PC-9 (cell line): ENCODE data around the gene CHSY3. TPM values are rescaled to one million over a fixed set of nuclear protein-coding genes. Genes with fewer than 3 reads are reported as not detected.

Source experiments
- Bru-seq: library from RNA; stranded (reverse); fragments of 400-500 nt; gene quantifications from one replicate; lab custom pipeline; 2021; lab: Mats Ljungman, UMichigan
- BruChase-seq, 2 experiments: library from RNA; stranded (reverse); fragments of 400-500 nt; gene quantifications; one replicate each; lab custom pipeline; 2021; lab: Mats Ljungman, UMichigan
- BruUV-seq: library from RNA; stranded (reverse); fragments of 400-500 nt; replicated peaks from 2 replicates; lab custom pipeline; 2021; lab: Mats Ljungman, UMichigan
- CTCF ChIA-PET: fragments of 300-600 bp; sonication (Branson Sonifier 250); formaldehyde crosslinking; loops from one replicate; lab custom pipeline; 2022; ENCODE audit warnings: antibody characterized with exemption; lab: Charles Lee
- POLR2A ChIA-PET: fragments of 300-600 bp; sonication (Branson Sonifier 250); formaldehyde crosslinking; loops from one replicate; lab custom pipeline; 2022; ENCODE audit warnings: antibody characterized with exemption; ENCODE audit not compliant: unreplicated experiment; lab: Charles Lee
- DNase-seq, 2 experiments: peaks; one replicate each; pipeline versions ENCODE4 v3.0.0 to v3.0.0-alpha.2; 2015 to 2022; ENCODE audit warnings: mixed read lengths in 1 of 2
- H2AFZ ChIP-seq: fragments of 200-600 bp; sonication (generic); 2 replicates; pipeline ENCODE4 v1.8.1; 2017; ENCODE audit warnings: antibody characterized with exemption
- H3F3A ChIP-seq: fragments of 200-600 bp; sonication (generic); 2 replicates; pipeline ENCODE4 v1.8.1; 2017; ENCODE audit warnings: antibody characterized with exemption, mild to moderate bottlenecking, low read depth; ENCODE audit not compliant: insufficient read depth
- H3K27ac ChIP-seq: fragments of 200-600 bp; sonication (generic); 2 replicates; pipeline ENCODE4 v1.6.1; 2016; ENCODE audit warnings: mixed run types
- H3K27me3 ChIP-seq: fragments of 200-600 bp; sonication (generic); 2 replicates; pipeline ENCODE4 v1.6.1; 2016; ENCODE audit warnings: low read depth, mixed run types; ENCODE audit not compliant: insufficient read depth
- H3K36me3 ChIP-seq: fragments of 200-600 bp; sonication (generic); 2 replicates; pipeline ENCODE4 v1.6.1; 2016; ENCODE audit warnings: low read depth, mixed run types
- H3K4me1 ChIP-seq: fragments of 200-600 bp; sonication (generic); replicated peaks from 2 replicates; pipeline ENCODE4 v1.6.1; 2016; ENCODE audit warnings: mixed run types; ENCODE audit not compliant: insufficient read depth
- H3K4me2 ChIP-seq: fragments of 200-600 bp; sonication (generic); 2 replicates; pipeline ENCODE4 v1.6.1; 2017; ENCODE audit warnings: mixed run types
- H3K4me3 ChIP-seq: fragments of 200-600 bp; sonication (generic); 2 replicates; pipeline ENCODE4 v1.6.1; 2016; ENCODE audit warnings: mixed run types
- H3K79me2 ChIP-seq: fragments of 200-600 bp; sonication (generic); 2 replicates; pipeline ENCODE4 v1.6.1; 2017; ENCODE audit warnings: low read depth, mixed run types
- H3K9me2 ChIP-seq: fragments of 200-600 bp; sonication (generic); 2 replicates; pipeline ENCODE4 v1.8.1; 2017; ENCODE audit warnings: mild to moderate bottlenecking; ENCODE audit not compliant: insufficient read depth
- H3K9me3 ChIP-seq: fragments of 200-600 bp; sonication (generic); 2 replicates; pipeline ENCODE4 v1.8.1; 2016; ENCODE audit warnings: low read depth; ENCODE audit not compliant: insufficient read depth
- H4K20me1 ChIP-seq: fragments of 200-600 bp; sonication (generic); 2 replicates; pipeline ENCODE4 v1.8.1; 2017; ENCODE audit not compliant: insufficient read depth
- EZH2 ChIP-seq: fragments of 200-600 bp; sonication (generic); IDR thresholded peaks from 2 replicates; pipeline ENCODE4 v1.8.0; 2017; ENCODE audit warnings: antibody characterized with exemption, low read depth
- intact Hi-C: fragments of 100-400 bp; cut with micrococcal nuclease; formaldehyde crosslinking; loops from one replicate; pipeline ENCODE4 v1.10.0; 2022; ENCODE audit not compliant: unreplicated experiment
- long read RNA-seq: library from polyadenylated mRNA; stranded (forward); transcript quantifications from one replicate; pipeline ENCODE4 v2.0.0, GENCODE V29; 2022
- total RNA-seq: library from RNA; stranded (reverse); gene quantifications from 2 replicates; pipeline ENCODE4 v1.2.3, GENCODE V29; 2021
- TF ChIP-seq, protein P1 (sequence below): fragments of 200-600 bp; sonication (generic); conservative IDR thresholded peaks from 2 replicates; pipeline ENCODE4 v1.6.1; 2017; ENCODE audit warnings: mixed run types, antibody characterized with exemption, mild to moderate bottlenecking, moderate library complexity

CHSY3 gene
- total RNA-seq (0.17 and 0.33 TPM in 2 replicates), Bru-seq, nascent RNA (percentile 22 among the genes with signal in this experiment), BruChase-seq, experiment 1, labeled RNA remaining after a 2-hour chase (percentile 29 among the genes with signal in this experiment), BruChase-seq, experiment 2, labeled RNA remaining after a 6-hour chase (percentile 21 among the genes with signal in this experiment)
- long read RNA-seq = 0 reads

DNA sequence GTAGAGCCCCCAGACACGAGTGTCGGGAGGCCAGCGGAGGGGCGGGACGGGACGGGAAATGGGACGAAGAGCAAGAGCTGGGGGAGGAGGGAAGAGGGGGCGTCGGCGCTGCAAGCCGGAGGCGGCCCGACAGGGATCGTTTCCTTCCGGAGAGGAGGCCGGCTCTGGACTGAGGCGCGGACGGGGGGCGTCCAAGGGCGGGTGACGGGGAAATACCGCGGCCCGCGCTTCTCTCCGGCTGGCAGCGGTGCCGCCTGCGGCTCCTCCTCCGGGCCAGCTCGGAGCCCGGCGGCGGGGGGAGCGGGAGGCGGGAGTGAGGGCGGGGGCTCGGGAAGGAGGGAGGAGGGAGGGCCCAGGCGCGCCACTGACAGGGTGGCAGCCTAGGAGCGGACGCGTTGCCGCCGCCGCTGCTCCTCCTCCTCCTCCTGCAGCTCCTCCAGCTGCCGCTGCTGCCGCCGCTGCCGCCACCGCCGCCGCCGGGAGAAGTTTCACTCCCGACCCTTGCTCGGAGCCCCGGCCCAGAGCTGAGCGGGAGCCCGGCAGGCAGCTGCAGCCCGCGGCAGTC lies at the start of gene CHSY3:
CHSY3 (plus strand) TSS at position 364 of the 565 bp plus-strand sequence.
- no peaks in the 10 kb centered on the region for H3K79me2 ChIP-seq
- no peaks in the 10 kb centered on the region for H3F3A ChIP-seq
- peak; percentile 52 to 82 for DNase-seq
- peak within 1 kb of the TSS; percentile 98 for H3K4me2 ChIP-seq
- no peaks in the 10 kb centered on the region for H3K36me3 ChIP-seq
- no peak within 1 kb of the TSS for H3K27ac ChIP-seq
- H3K4me3 ChIP-seq = peak within 1 kb of the TSS; percentile 68
- H3K4me1 ChIP-seq = no peaks in the 10 kb centered on the region
- H4K20me1 ChIP-seq = no peaks in the 10 kb centered on the region
- BruUV-seq = no TSS peak
- TF ChIP-seq EZH2 = no peak
- TF ChIP-seq, protein P1, sequence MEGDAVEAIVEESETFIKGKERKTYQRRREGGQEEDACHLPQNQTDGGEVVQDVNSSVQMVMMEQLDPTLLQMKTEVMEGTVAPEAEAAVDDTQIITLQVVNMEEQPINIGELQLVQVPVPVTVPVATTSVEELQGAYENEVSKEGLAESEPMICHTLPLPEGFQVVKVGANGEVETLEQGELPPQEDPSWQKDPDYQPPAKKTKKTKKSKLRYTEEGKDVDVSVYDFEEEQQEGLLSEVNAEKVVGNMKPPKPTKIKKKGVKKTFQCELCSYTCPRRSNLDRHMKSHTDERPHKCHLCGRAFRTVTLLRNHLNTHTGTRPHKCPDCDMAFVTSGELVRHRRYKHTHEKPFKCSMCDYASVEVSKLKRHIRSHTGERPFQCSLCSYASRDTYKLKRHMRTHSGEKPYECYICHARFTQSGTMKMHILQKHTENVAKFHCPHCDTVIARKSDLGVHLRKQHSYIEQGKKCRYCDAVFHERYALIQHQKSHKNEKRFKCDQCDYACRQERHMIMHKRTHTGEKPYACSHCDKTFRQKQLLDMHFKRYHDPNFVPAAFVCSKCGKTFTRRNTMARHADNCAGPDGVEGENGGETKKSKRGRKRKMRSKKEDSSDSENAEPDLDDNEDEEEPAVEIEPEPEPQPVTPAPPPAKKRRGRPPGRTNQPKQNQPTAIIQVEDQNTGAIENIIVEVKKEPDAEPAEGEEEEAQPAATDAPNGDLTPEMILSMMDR = no peak
- peak within 1 kb of the TSS; percentile 90 for H2AFZ ChIP-seq
- H3K9me2 ChIP-seq = no peaks in the 10 kb centered on the region
- H3K9me3 ChIP-seq = no peaks in the 10 kb centered on the region
- CTCF ChIA-PET = no interaction called here
- intact Hi-C loops = loop anchor here (5.0 to 10.0 kb wide), 3 partner anchors 811 to 1208 kb away; no protein-coding TSS in a partner anchor
- POLR2A ChIA-PET = interaction anchor here (0.6 kb wide), 1 partner anchor 1005 kb away, joined by 8 read pairs; no protein-coding TSS in a partner anchor
- peaks cover 26% of the 10 kb centered on the region for H3K27me3 ChIP-seq

DNA sequence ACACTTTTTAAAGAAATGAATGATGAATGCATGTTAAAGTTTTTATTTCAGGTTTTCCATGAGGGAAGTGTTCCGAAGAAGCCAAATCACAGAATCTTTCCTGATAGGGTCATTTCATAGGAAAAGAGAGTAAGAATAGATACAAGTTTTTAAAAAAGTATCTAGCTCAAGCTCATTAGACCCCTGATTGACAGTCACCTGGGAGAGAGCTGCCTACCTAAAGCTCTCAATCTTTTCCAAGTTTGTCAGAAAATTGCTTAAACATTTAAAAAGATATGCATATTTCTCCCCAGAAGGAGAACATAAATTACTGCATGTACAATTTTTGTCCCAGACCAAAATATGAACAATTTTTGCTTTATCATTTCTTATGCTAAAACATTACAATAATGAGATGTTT lies 47.9 kb upstream of the CHSY3 start:
- Histone ChIP-seq H3F3A (no peaks in the 10 kb centered on the region), H3K9me2 (no peaks in the 10 kb centered on the region), H2AFZ (no peak overlapping the region), H3K4me1 (no peaks in the 10 kb centered on the region), H3K9me3 (no peaks in the 10 kb centered on the region), H3K36me3 (no peaks in the 10 kb centered on the region), H4K20me1 (no peaks in the 10 kb centered on the region), H3K4me3 (no peak overlapping the region), H3K79me2 (no peaks in the 10 kb centered on the region), H3K27me3 (no peaks in the 10 kb centered on the region), H3K27ac (no peak overlapping the region), H3K4me2 (no peak overlapping the region)
- intact Hi-C loops = no loop called here
- no TSS peak for BruUV-seq
- TF ChIP-seq, protein P1 = no peak
- TF ChIP-seq EZH2 = no peak
- no peak for DNase-seq
- CTCF ChIA-PET = no interaction called here
- POLR2A ChIA-PET = no interaction called here

DNA sequence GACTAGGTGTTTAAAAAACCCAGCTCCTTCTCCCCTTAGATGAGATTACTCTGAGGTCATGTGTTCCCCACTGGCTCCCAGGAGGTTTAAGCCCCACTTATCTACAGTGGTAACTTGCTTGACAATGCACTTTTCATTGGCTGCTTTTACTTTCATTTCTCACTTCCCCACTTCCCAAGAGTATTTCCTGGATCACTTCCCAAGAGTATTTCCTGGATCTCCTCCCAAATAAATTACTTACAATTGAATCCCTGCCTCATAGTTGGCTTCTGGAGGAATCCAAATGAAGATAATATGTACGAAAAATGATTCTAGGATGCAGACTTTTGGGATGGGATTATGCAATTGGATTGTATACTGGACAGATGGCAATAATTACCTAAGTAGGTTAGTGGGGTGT lies 47.1 kb upstream of the CHSY3 start:
- H3K9me2 ChIP-seq = no peaks in the 10 kb centered on the region
- no peaks in the 10 kb centered on the region for H3K4me1 ChIP-seq
- no peak overlapping the region for H3K27ac ChIP-seq
- CTCF ChIA-PET = no interaction called here
- no peak overlapping the region for H2AFZ ChIP-seq
- H3F3A ChIP-seq = no peaks in the 10 kb centered on the region
- no peaks in the 10 kb centered on the region for H3K27me3 ChIP-seq
- BruUV-seq = no TSS peak
- TF ChIP-seq, protein P1 = no peak
- no peak for TF ChIP-seq EZH2
- H3K4me3 ChIP-seq = no peak overlapping the region
- POLR2A ChIA-PET = no interaction called here
- DNase-seq = no peak
- H3K4me2 ChIP-seq = no peak overlapping the region
- no peaks in the 10 kb centered on the region for H3K9me3 ChIP-seq
- H3K79me2 ChIP-seq = no peaks in the 10 kb centered on the region
- no peaks in the 10 kb centered on the region for H4K20me1 ChIP-seq
- no peaks in the 10 kb centered on the region for H3K36me3 ChIP-seq
- intact Hi-C loops = no loop called here
